ENCODE measurements around the gene GUCA1A.
A peak's percentile ranks its signal among the peaks of the same experiment; 100 is the strongest.
"Not testable (repeated sequence)": the region's sequence is repeated elsewhere in the genome, so short reads cannot be mapped to it uniquely, and the experiment has no call there.

GUCA1A gene

DNA sequence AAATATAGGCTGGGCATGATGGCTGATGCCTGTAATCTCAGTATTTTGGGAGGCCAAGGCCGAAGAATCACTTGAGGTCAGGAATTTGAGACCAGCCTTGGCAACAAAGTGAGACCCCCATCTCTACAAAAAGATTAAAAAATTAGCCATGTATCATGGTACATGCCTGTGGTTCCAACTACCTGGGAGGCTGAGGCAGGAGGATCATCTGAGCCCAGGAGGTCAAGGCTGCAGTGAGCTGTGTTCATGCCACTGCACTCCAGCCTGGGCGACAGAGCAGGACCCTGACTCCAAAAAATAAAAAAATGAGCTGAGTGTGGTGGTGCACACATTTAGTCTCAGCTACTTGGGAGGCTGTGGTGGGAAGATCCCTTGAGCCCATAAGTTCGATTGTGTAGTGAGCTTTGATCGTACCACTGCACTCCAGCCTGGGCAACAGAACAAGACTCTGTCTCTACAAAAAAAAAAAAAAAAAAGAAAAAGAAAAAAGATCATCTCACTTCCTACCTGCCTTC lies 31.7 kb downstream of the GUCA1A start:
- Histone ChIP-seq H3K36me3 (ENCODE audit: control insufficient read depth, insufficient read depth, low read length) (peaks cover 10% of the 10 kb centered on the region), H3K4me3 (ENCODE audit: insufficient read depth, low read depth, low read length) (no peak overlapping the region), H3K9me3 (ENCODE audit: control insufficient read depth, low read length) (no peaks in the 10 kb centered on the region), H3K27me3 (ENCODE audit: control insufficient read depth, insufficient read depth, low read length, poor library complexity, severe bottlenecking) (no peaks in the 10 kb centered on the region), H3K4me1 (ENCODE audit: control insufficient read depth, insufficient read depth, low read length) (no peaks in the 10 kb centered on the region), H3K27ac (ENCODE audit: insufficient read depth, low read depth, low read length, poor library complexity, severe bottlenecking) (no peak overlapping the region)
- 93 to 94% methylated on average over 4 of the region's 4 CpGs for WGBS, 2 experiments

DNA sequence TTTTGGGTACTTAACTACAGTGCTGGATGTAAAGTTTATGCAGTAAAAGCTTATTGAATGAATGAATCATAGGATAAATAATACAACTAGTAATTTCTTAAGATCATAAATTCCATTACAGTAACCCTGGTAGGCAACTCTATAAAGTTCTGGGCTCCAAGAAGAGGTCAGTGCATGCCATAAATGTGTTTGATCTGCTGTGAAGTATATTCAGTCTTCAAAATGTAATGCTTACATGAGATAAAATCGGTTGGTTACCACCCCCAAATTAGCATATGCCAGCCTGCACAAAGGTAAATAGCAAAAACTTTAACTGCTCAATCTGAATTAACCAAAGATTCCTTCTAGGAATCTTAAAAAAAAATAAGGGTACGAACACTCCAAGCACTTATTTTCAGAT lies 34.4 kb downstream of the GUCA1A start:
- H3K4me3 ChIP-seq (ENCODE audit: insufficient read depth, low read depth, low read length); H3K27me3 ChIP-seq (ENCODE audit: control insufficient read depth, insufficient read depth, low read length, poor library complexity, severe bottlenecking); H3K4me1 ChIP-seq (ENCODE audit: control insufficient read depth, insufficient read depth, low read length); H3K27ac ChIP-seq (ENCODE audit: insufficient read depth, low read depth, low read length, poor library complexity, severe bottlenecking); H3K9me3 ChIP-seq (ENCODE audit: control insufficient read depth, low read length): not testable (repeated sequence)
- peaks cover 22% of the 10 kb centered on the region for H3K36me3 ChIP-seq (ENCODE audit: control insufficient read depth, insufficient read depth, low read length)
- WGBS, 2 experiments = 88 to 90% methylated on average over 2 of the region's 2 CpGs

DNA sequence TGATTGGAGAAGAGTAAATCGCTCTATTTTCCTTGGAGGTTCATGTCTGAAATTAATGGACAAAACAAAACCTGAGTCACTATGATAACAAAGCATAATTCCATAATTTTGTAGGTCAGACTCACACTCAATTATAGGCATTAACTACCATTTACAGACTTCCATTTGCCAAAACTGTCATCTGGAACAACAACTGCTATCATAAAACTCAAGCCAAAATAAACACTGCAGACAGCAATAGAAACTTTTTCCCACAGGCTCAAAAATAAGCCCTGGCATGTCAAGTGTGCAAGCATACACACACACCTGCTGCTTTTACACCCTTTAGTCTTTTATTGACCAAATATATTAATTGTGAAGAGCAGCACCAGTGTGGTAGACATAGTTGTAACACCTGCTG lies 37.4 kb downstream of the GUCA1A start:
- Histone ChIP-seq H3K4me3 (ENCODE audit: insufficient read depth, low read depth, low read length) (no peak overlapping the region), H3K4me1 (ENCODE audit: control insufficient read depth, insufficient read depth, low read length) (no peaks in the 10 kb centered on the region), H3K27me3 (ENCODE audit: control insufficient read depth, insufficient read depth, low read length, poor library complexity, severe bottlenecking) (no peaks in the 10 kb centered on the region), H3K27ac (ENCODE audit: insufficient read depth, low read depth, low read length, poor library complexity, severe bottlenecking) (no peak overlapping the region), H3K9me3 (ENCODE audit: control insufficient read depth, low read length) (no peaks in the 10 kb centered on the region), H3K36me3 (ENCODE audit: control insufficient read depth, insufficient read depth, low read length) (peaks cover 30% of the 10 kb centered on the region)
- WGBS, 2 experiments = no CpG with 5 or more reads among the region's 1 CpG

DNA sequence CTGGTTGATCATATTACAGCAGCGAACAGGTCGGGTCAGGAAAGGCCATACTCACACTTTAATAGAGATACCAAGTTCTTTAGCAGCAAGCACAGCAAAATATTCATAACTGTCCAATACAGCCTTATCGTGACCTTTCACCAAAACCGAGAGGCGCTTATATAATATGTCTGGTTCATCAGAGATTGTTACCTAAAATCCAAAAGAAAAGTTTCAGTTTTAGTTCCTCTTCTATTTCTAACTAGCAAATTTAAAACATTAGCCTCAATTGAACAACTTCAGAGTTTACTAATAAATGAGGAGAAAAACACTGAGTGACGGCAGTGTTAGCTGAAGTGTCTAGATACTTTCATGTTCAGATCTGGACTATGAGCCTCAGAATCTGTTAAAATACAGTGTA lies 38.6 kb downstream of the GUCA1A start:
- H3K9me3 ChIP-seq (ENCODE audit: control insufficient read depth, low read length) = no peaks in the 10 kb centered on the region
- H3K4me1 ChIP-seq (ENCODE audit: control insufficient read depth, insufficient read depth, low read length) = no peaks in the 10 kb centered on the region
- WGBS, 2 experiments = 94 to 96% methylated on average over 6 of the region's 6 CpGs
- no peak overlapping the region for H3K4me3 ChIP-seq (ENCODE audit: insufficient read depth, low read depth, low read length)
- peaks cover 30% of the 10 kb centered on the region for H3K36me3 ChIP-seq (ENCODE audit: control insufficient read depth, insufficient read depth, low read length)
- no peak overlapping the region for H3K27ac ChIP-seq (ENCODE audit: insufficient read depth, low read depth, low read length, poor library complexity, severe bottlenecking)
- no peaks in the 10 kb centered on the region for H3K27me3 ChIP-seq (ENCODE audit: control insufficient read depth, insufficient read depth, low read length, poor library complexity, severe bottlenecking)

DNA sequence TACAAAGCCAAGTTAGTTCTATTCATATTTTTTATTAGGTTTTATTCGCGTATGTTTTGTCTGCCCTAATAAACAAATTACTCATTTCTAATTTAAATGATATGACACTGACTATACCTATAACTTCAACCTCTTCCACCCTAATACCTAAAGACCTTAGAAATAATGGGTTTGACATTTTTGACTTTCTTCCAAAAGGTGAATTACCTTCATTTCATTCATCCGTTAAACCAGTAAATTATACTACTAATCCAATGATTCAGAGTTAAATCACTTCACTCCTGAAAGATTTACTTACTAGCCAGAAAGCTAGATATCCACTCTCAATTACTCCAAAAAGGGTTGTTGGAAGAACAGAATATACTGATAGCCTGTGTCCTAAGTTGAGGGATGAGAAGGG lies 39.3 kb downstream of the GUCA1A start:
- H3K27ac ChIP-seq (ENCODE audit: insufficient read depth, low read depth, low read length, poor library complexity, severe bottlenecking) = no peak overlapping the region
- H3K4me3 ChIP-seq (ENCODE audit: insufficient read depth, low read depth, low read length) = no peak overlapping the region
- H3K36me3 ChIP-seq (ENCODE audit: control insufficient read depth, insufficient read depth, low read length) = peaks cover 30% of the 10 kb centered on the region
- no peaks in the 10 kb centered on the region for H3K9me3 ChIP-seq (ENCODE audit: control insufficient read depth, low read length)
- H3K27me3 ChIP-seq (ENCODE audit: control insufficient read depth, insufficient read depth, low read length, poor library complexity, severe bottlenecking) = no peaks in the 10 kb centered on the region
- no peaks in the 10 kb centered on the region for H3K4me1 ChIP-seq (ENCODE audit: control insufficient read depth, insufficient read depth, low read length)
- WGBS, 2 experiments = 89 to 94% methylated on average over 1 to 3 of the region's 3 CpGs

DNA sequence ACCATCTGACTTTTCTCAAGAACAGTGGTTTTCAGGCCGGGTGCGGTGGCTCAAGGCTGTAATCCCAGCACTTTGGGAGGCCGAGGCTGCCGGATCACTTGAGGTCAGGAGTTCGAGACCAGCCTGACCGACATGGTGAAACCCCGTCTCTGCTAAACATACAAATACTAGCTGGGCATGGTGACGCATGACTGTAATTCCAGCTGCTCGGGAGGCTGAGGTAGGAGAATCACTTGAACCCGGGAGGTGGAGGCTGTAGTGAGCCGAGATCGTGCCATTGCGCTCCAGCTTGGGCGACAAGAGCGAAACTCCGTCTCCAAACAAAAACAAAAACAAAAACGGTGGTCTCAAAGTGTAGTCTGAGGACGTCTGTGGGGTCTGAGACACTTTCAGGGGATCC lies 43.3 kb downstream of the GUCA1A start:
- not testable (repeated sequence) for H3K27ac ChIP-seq (ENCODE audit: insufficient read depth, low read depth, low read length, poor library complexity, severe bottlenecking); H3K4me3 ChIP-seq (ENCODE audit: insufficient read depth, low read depth, low read length); H3K27me3 ChIP-seq (ENCODE audit: control insufficient read depth, insufficient read depth, low read length, poor library complexity, severe bottlenecking); H3K4me1 ChIP-seq (ENCODE audit: control insufficient read depth, insufficient read depth, low read length); H3K36me3 ChIP-seq (ENCODE audit: control insufficient read depth, insufficient read depth, low read length); H3K9me3 ChIP-seq (ENCODE audit: control insufficient read depth, low read length)
- 92 to 93% methylated on average over 18 of the region's 18 CpGs for WGBS, 2 experiments

DNA sequence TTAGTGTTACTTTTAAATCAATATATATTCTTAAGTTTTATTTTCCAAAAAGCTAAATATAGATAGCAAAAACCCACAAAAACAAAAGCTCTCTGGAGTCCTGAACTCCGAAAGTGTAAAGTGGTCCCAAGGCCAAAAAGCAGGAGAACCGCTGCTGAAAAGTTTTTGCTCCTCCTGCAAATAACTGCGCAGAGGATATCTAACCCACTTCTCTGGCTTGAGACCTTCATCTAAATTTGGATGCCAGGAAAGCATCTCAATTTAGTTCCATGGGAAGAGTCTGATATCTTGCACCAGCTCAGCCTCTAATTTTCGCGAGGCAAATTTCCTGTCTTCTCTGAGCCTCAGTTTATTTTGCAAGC lies 44.0 kb downstream of the GUCA1A start:
- peak overlapping the region; percentile 92 for H3K4me3 ChIP-seq (ENCODE audit: insufficient read depth, low read depth, low read length)
- H3K27me3 ChIP-seq (ENCODE audit: control insufficient read depth, insufficient read depth, low read length, poor library complexity, severe bottlenecking) = no peaks in the 10 kb centered on the region
- H3K4me1 ChIP-seq (ENCODE audit: control insufficient read depth, insufficient read depth, low read length) = no peaks in the 10 kb centered on the region
- 15% methylated on average over 5 of the region's 5 CpGs for WGBS, 2 experiments
- H3K27ac ChIP-seq (ENCODE audit: insufficient read depth, low read depth, low read length, poor library complexity, severe bottlenecking) = peak overlapping the region; percentile 76
- H3K36me3 ChIP-seq (ENCODE audit: control insufficient read depth, insufficient read depth, low read length) = peaks cover 8% of the 10 kb centered on the region
- H3K9me3 ChIP-seq (ENCODE audit: control insufficient read depth, low read length) = no peaks in the 10 kb centered on the region

DNA sequence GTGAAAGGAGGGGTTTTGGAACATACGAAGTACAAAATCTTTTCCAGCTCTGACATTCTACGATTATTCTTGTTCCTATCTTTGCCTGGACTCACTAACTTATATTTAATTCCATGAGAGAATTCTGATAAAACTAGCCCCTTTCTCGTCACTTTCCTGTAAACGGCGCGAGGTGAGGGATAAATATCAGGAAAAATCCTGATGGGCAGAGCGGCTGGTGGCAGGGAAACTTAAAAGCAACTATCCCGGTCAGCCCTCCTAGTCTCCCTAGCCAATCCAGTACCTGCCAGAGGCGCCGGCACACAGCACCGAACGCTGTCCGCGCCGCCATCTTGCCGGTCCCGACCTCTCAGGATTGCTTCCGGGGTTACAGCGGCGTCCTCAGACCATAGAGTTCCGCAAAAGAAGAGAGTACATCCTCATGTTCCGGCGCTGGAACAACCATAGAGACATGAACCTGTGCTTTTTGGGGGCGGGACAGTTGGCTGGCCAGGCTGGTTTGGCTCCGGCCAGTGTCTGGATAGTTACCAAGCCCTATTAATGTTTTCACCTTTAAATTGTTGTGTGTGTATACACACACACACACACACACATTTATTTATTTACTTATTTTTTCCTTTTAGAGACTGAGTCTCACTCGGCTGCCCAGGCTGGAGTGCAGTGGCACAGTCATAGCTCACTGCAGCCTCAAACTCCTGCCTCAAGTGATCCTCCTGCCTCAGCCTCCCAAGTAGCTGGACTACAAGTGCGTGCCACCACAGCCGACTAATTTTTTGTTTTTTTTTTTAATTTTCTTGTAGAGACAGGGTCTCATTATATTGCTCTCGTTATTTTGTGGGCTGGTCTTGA lies 44.6 kb downstream of the GUCA1A start, which contains the start of gene MRPS10:
Gene MRPS10, minus strand, starts transcription at position 343 of the 849 bp plus-strand sequence. Its CDS starts 12 bp downstream, at position 331.
- Histone ChIP-seq H3K4me1 (ENCODE audit: control insufficient read depth, insufficient read depth, low read length) (no peaks in the 10 kb centered on the region), H3K27me3 (ENCODE audit: control insufficient read depth, insufficient read depth, low read length, poor library complexity, severe bottlenecking) (no peaks in the 10 kb centered on the region), H3K4me3 (ENCODE audit: insufficient read depth, low read depth, low read length) (peak within 1 kb of the TSS; percentile 92), H3K36me3 (ENCODE audit: control insufficient read depth, insufficient read depth, low read length) (peaks cover 8% of the 10 kb centered on the region), H3K9me3 (ENCODE audit: control insufficient read depth, low read length) (no peaks in the 10 kb centered on the region), H3K27ac (ENCODE audit: insufficient read depth, low read depth, low read length, poor library complexity, severe bottlenecking) (peak within 1 kb of the TSS; percentile 76)
- WGBS, 2 experiments = 14% methylated on average over 29 of the region's 29 CpGs

DNA sequence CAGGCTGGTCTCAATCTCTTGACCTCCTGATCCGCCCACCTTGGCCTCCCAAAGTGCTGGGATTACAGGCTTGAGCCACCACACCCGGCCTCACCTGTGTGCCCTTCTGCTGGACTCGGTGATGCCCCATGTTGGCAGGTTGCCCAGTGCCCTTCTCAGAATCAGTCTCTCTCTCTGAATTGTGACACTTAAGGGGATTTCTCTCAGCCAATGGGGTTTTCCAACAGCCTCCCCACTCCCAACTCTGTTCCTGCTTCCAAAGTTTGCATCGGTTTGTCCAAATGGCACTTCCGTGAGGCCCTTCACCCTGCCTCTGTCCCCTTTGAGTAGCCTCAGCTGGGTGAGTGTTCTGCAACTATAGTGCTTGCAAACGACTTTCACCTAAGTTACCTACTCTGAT lies 47.6 kb downstream of the GUCA1A start:
- Histone ChIP-seq H3K4me1 (ENCODE audit: control insufficient read depth, insufficient read depth, low read length) (no peaks in the 10 kb centered on the region), H3K9me3 (ENCODE audit: control insufficient read depth, low read length) (no peaks in the 10 kb centered on the region), H3K27me3 (ENCODE audit: control insufficient read depth, insufficient read depth, low read length, poor library complexity, severe bottlenecking) (no peaks in the 10 kb centered on the region), H3K4me3 (ENCODE audit: insufficient read depth, low read depth, low read length) (no peak overlapping the region), H3K27ac (ENCODE audit: insufficient read depth, low read depth, low read length, poor library complexity, severe bottlenecking) (no peak overlapping the region), H3K36me3 (ENCODE audit: control insufficient read depth, insufficient read depth, low read length) (no peaks in the 10 kb centered on the region)
- WGBS, 2 experiments = 87 to 90% methylated on average over 6 of the region's 6 CpGs

DNA sequence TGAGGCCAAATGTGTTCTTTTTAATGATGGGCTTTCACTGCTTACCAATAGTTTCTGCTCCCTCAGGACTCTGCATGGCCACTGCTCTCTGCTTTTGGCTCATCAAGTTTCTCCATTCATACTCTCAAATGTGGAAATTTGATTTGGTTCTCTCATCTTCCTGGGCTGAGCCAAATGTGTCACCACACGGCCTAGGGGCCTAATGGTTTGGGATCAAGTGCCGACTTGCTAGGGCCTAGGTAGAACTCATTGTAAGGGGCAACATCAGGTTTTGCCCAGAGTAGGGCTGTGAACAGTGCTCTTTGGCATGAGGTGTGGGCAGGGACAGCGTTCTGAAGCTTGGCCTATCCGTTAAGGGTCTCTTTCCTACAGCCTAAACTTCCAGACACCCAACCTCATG lies 48.4 kb downstream of the GUCA1A start:
- Histone ChIP-seq H3K36me3 (ENCODE audit: control insufficient read depth, insufficient read depth, low read length) (no peaks in the 10 kb centered on the region), H3K27me3 (ENCODE audit: control insufficient read depth, insufficient read depth, low read length, poor library complexity, severe bottlenecking) (no peaks in the 10 kb centered on the region), H3K27ac (ENCODE audit: insufficient read depth, low read depth, low read length, poor library complexity, severe bottlenecking) (no peak overlapping the region), H3K9me3 (ENCODE audit: control insufficient read depth, low read length) (no peaks in the 10 kb centered on the region), H3K4me3 (ENCODE audit: insufficient read depth, low read depth, low read length) (no peak overlapping the region), H3K4me1 (ENCODE audit: control insufficient read depth, insufficient read depth, low read length) (no peaks in the 10 kb centered on the region)
- WGBS, 2 experiments = 89 to 93% methylated on average over 4 of the region's 4 CpGs

All from ectodermal cell (in vitro differentiated cells).